Osteocyte (in vitro differentiated cells): Measurements from ENCODE around the gene NTN1. TPM values are rescaled to one million over a fixed set of nuclear protein-coding genes. Genes with fewer than 3 reads are reported as not detected.

ENCODE experiments used
- DNase-seq: peaks from one replicate; pipeline ENCODE4 v3.0.0; 2021; ENCODE audit warnings: mixed read lengths; ENCODE audit not compliant: unreplicated experiment; ENCODE audit errors: extremely low spot score
- H3K27ac Mint-ChIP-seq: one replicate; pipeline ENCODE4 v1.8.0; 2021; ENCODE audit warnings: mild to moderate bottlenecking, mixed read lengths; ENCODE audit not compliant: unreplicated experiment
- H3K27me3 Mint-ChIP-seq: one replicate; pipeline ENCODE4 v1.8.0; 2021; ENCODE audit warnings: mixed read lengths; ENCODE audit not compliant: unreplicated experiment
- H3K36me3 Mint-ChIP-seq: one replicate; pipeline ENCODE4 v1.8.0; 2021; ENCODE audit warnings: mixed read lengths; ENCODE audit not compliant: unreplicated experiment
- H3K4me1 Mint-ChIP-seq: one replicate; pipeline ENCODE4 v1.8.0; 2021; ENCODE audit warnings: mixed read lengths; ENCODE audit not compliant: unreplicated experiment
- H3K4me3 Mint-ChIP-seq: one replicate; pipeline ENCODE4 v1.8.0; 2021; ENCODE audit warnings: mild to moderate bottlenecking, moderate library complexity, mixed read lengths; ENCODE audit not compliant: unreplicated experiment
- H3K9me3 Mint-ChIP-seq: one replicate; pipeline ENCODE4 v1.8.0; 2021; ENCODE audit warnings: mixed read lengths; ENCODE audit not compliant: unreplicated experiment
- total RNA-seq: library from RNA; stranded (reverse); gene quantifications from 2 replicates; pipeline ENCODE4 v1.2.1, GENCODE V29; 2021
- TF ChIP-seq, protein P1 (sequence below): fragments of 200-600 bp; sonication (generic); IDR thresholded peaks from 2 replicates; pipeline ENCODE4 v1.5.0; 2021; ENCODE audit warnings: antibody characterized with exemption, mild to moderate bottlenecking, moderate library complexity

The NTN1 gene
- total RNA-seq, 1 donor from 2014 or later = 21.4 TPM

GRCh38 chr17:9239246-9239792 lies 218.0 kb downstream of the NTN1 start:
- TF ChIP-seq, protein P1, sequence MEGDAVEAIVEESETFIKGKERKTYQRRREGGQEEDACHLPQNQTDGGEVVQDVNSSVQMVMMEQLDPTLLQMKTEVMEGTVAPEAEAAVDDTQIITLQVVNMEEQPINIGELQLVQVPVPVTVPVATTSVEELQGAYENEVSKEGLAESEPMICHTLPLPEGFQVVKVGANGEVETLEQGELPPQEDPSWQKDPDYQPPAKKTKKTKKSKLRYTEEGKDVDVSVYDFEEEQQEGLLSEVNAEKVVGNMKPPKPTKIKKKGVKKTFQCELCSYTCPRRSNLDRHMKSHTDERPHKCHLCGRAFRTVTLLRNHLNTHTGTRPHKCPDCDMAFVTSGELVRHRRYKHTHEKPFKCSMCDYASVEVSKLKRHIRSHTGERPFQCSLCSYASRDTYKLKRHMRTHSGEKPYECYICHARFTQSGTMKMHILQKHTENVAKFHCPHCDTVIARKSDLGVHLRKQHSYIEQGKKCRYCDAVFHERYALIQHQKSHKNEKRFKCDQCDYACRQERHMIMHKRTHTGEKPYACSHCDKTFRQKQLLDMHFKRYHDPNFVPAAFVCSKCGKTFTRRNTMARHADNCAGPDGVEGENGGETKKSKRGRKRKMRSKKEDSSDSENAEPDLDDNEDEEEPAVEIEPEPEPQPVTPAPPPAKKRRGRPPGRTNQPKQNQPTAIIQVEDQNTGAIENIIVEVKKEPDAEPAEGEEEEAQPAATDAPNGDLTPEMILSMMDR = no peak
- H3K4me1 Mint-ChIP-seq = peaks cover 4% of the 10 kb centered on the region
- no peak overlapping the region for H3K27ac Mint-ChIP-seq
- no peaks in the 10 kb centered on the region for H3K9me3 Mint-ChIP-seq
- no peaks in the 10 kb centered on the region for H3K27me3 Mint-ChIP-seq
- peaks cover 2% of the 10 kb centered on the region for H3K36me3 Mint-ChIP-seq
- no peak for DNase-seq
- no peak overlapping the region for H3K4me3 Mint-ChIP-seq

- peak overlapping the region; percentile 35 for H3K4me3 Mint-ChIP-seq
Observed at GRCh38 chr17:9239793-9240658, 218.7 kb downstream of the NTN1 start.

DNA sequence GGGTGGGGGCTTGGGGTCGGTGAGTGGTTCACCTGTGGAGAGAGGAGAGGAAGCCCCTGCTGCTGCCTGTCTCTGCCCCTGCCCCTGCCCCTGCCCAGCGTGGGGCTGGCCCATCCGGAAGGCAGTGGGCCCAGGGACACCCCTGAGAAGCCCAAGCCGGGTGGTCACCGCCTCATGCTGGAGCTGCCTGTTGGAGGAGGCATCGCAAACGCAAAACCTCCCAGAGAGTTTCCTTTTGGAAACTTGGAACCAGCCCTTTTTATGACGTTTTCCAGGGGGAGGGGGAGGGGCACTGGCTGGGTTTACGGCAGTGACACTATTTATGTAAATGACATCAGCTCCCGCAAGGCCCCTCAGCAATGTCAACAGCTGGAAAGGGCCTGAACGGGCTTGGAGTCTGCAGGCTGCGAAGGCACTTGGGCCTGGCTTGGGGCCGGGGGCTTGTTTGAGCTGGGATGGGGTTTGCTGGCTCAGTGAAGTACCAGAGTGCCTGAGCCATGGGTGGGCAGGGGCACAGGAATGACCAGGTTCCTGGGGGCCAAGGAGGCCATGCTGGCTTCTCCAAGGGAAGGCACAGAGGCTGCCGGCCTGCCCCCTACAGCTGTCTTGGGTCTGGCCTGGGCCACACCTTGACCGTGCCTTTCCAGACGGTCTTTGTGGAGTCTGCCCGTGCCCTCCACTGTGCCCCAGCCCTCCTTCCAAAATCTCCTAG lies 219.5 kb downstream of the NTN1 start:
- Mint-ChIP-seq H3K9me3 (no peaks in the 10 kb centered on the region), H3K4me3 (no peak overlapping the region), H3K36me3 (peaks cover 2% of the 10 kb centered on the region), H3K27ac (peak overlapping the region; percentile 19), H3K27me3 (no peaks in the 10 kb centered on the region), H3K4me1 (peaks cover 4% of the 10 kb centered on the region)
- DNase-seq = no peak
- TF ChIP-seq, protein P1 = no peak

More at GRCh38 chr17:9239793-9240658, 218.7 kb downstream of the NTN1 start:
- H3K36me3 Mint-ChIP-seq = peaks cover 2% of the 10 kb centered on the region
- H3K9me3 Mint-ChIP-seq = no peaks in the 10 kb centered on the region
- H3K27me3 Mint-ChIP-seq = no peaks in the 10 kb centered on the region
- peaks cover 4% of the 10 kb centered on the region for H3K4me1 Mint-ChIP-seq
- TF ChIP-seq, protein P1 = no peak
- DNase-seq = no peak
- H3K27ac Mint-ChIP-seq = no peak overlapping the region

DNA sequence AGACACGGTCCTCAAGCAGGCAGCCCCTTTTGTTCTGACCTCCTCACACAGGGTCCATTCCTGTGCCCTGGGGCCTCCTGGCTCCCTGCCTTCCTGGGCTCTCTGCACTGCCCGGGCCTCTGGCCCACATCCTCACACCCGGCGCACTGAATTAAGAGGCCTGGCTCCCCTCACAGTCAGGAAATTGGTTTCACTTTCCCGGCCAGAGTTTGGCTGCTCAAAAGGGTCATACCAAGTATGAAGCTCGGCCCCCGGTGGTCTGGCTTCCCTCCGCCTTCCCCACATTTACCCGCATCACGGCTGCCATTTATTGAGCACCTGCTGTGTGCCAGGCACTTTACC lies 220.0 kb downstream of the NTN1 start:
- Mint-ChIP-seq H3K4me3 (no peak overlapping the region), H3K27me3 (no peaks in the 10 kb centered on the region), H3K4me1 (peaks cover 4% of the 10 kb centered on the region), H3K9me3 (no peaks in the 10 kb centered on the region), H3K27ac (peak overlapping the region; percentile 19), H3K36me3 (peaks cover 2% of the 10 kb centered on the region)
- TF ChIP-seq, protein P1 = no peak
- no peak for DNase-seq
